Mesenchymal stem cell (in vitro differentiated cells and primary cell): ENCODE measurements around the gene TNFRSF1B.

Experiments
- DNase-seq: peaks from one replicate; pipeline ENCODE4 v3.0.0-alpha.2; 2013
- H2AFZ ChIP-seq: one replicate; pipeline ENCODE4 v1.6.1; 2013; ENCODE audit warnings: low read depth, mild to moderate bottlenecking, control low read depth, inconsistent platforms, low read length, moderate library complexity
- H2AK5ac ChIP-seq: 2 replicates; pipeline ENCODE4 v1.6.1; 2013; ENCODE audit warnings: low read length, moderate library complexity, mild to moderate bottlenecking, inconsistent platforms; ENCODE audit not compliant: severe bottlenecking
- H2BK120ac ChIP-seq: one replicate; pipeline ENCODE4 v1.6.1; 2013; ENCODE audit warnings: low read depth, mild to moderate bottlenecking, inconsistent platforms, low read length, moderate library complexity
- H2BK12ac ChIP-seq, 2 experiments: one replicate each; pipeline ENCODE4 v1.6.1; 2013; ENCODE audit warnings: inconsistent platforms in 2 of 2, low read length in 2 of 2, mild to moderate bottlenecking in 2 of 2, moderate library complexity in 2 of 2, control low read depth in 1 of 2
- H2BK15ac ChIP-seq: one replicate; pipeline ENCODE4 v1.6.1; 2013; ENCODE audit warnings: mild to moderate bottlenecking, low read depth, inconsistent platforms; ENCODE audit not compliant: poor library complexity, severe bottlenecking
- H2BK5ac ChIP-seq: 2 replicates; pipeline ENCODE4 v1.6.1; 2013; ENCODE audit warnings: low read depth, mild to moderate bottlenecking, low read length, control low read depth, inconsistent platforms; ENCODE audit not compliant: poor library complexity, severe bottlenecking
- H3K14ac ChIP-seq, 2 experiments: one replicate each; pipeline ENCODE4 v1.6.1; 2013; ENCODE audit warnings: inconsistent platforms in 2 of 2, low read length in 2 of 2, control low read depth in 1 of 2, mild to moderate bottlenecking in 1 of 2, moderate library complexity in 1 of 2
- H3K18ac ChIP-seq, 2 experiments: one replicate each; pipeline ENCODE4 v1.6.1; 2013; ENCODE audit warnings: inconsistent platforms in 2 of 2, low read length in 2 of 2, control low read depth in 1 of 2, low read depth in 1 of 2, mild to moderate bottlenecking in 1 of 2
- H3K23ac ChIP-seq, 2 experiments: one replicate each; pipeline ENCODE4 v1.6.1; 2013; ENCODE audit warnings: inconsistent platforms in 2 of 2, low read length in 2 of 2, mild to moderate bottlenecking in 2 of 2, moderate library complexity in 2 of 2, control low read depth in 1 of 2
- H3K27ac ChIP-seq: 2 replicates; pipeline ENCODE4 v1.5.1; 2013; ENCODE audit warnings: mild to moderate bottlenecking, moderate library complexity, low read length, control low read depth, inconsistent platforms; ENCODE audit not compliant: poor library complexity, severe bottlenecking
- H3K27me3 ChIP-seq, 2 experiments: 2 replicates each; pipeline versions ENCODE4 v1.6.1 to v1.7.0; 2013; ENCODE audit warnings: low read length in 2 of 2, mild to moderate bottlenecking in 2 of 2, moderate library complexity in 2 of 2, control low read depth in 1 of 2, inconsistent platforms in 1 of 2; ENCODE audit not compliant: control insufficient read depth in 1 of 2, insufficient read depth in 1 of 2
- H3K36me3 ChIP-seq, 2 experiments: 2 replicates each; pipeline versions ENCODE4 v1.6.1 to v1.7.0; 2013; ENCODE audit warnings: low read length in 2 of 2, control low read depth in 1 of 2, inconsistent platforms in 1 of 2, low read depth in 1 of 2, mild to moderate bottlenecking in 1 of 2; ENCODE audit not compliant: insufficient read depth in 2 of 2, control insufficient read depth in 1 of 2
- H3K4ac ChIP-seq, 2 experiments: one replicate each; pipeline ENCODE4 v1.6.1; 2013; ENCODE audit warnings: inconsistent platforms in 2 of 2, low read length in 2 of 2, mild to moderate bottlenecking in 2 of 2, moderate library complexity in 2 of 2, control low read depth in 1 of 2, low read depth in 1 of 2
- H3K4me1 ChIP-seq: 2 replicates; pipeline ENCODE4 v1.6.1; 2013; ENCODE audit warnings: low read depth, low read length, control low read depth; ENCODE audit not compliant: control insufficient read depth, insufficient read depth
- H3K4me2 ChIP-seq: 2 replicates; pipeline ENCODE4 v1.6.1; 2013; ENCODE audit warnings: low read length, mild to moderate bottlenecking, inconsistent platforms; ENCODE audit not compliant: poor library complexity, severe bottlenecking
- H3K4me3 ChIP-seq, 2 experiments: 2 replicates each; pipeline versions ENCODE4 v1.5.1 to v1.7.0; 2013; ENCODE audit warnings: low read length in 2 of 2, mild to moderate bottlenecking in 2 of 2, control low read depth in 1 of 2, low read depth in 1 of 2; ENCODE audit not compliant: insufficient read depth in 1 of 2
- H3K79me1 ChIP-seq: replicated peaks from 2 replicates; pipeline ENCODE4 v1.6.1; 2013; ENCODE audit warnings: mild to moderate bottlenecking, control low read depth, low read length, inconsistent platforms; ENCODE audit not compliant: poor library complexity, severe bottlenecking
- H3K9ac ChIP-seq: 2 replicates; pipeline ENCODE4 v1.7.0; 2013; ENCODE audit warnings: mild to moderate bottlenecking, low read length, moderate library complexity
- H3K9me3 ChIP-seq: 2 replicates; pipeline ENCODE4 v1.7.0; 2013; ENCODE audit warnings: mild to moderate bottlenecking, low read length; ENCODE audit not compliant: control insufficient read depth
- H4K8ac ChIP-seq: one replicate; pipeline ENCODE4 v1.6.1; 2013; ENCODE audit warnings: inconsistent platforms, mild to moderate bottlenecking, low read length, moderate library complexity
- H4K91ac ChIP-seq: one replicate; pipeline ENCODE4 v1.6.1; 2013; ENCODE audit warnings: mild to moderate bottlenecking, low read length, inconsistent platforms
- WGBS: methylation state at CpG from one replicate; pipeline ENCODE4 v1.1.7; 2013; ENCODE audit warnings: mixed read lengths; 5-methylcytosine and 5-hydroxymethylcytosine counted together

Gene TNFRSF1B

GRCh38 chr1:12180315-12180714 lies 13.5 kb downstream of the TNFRSF1B start:
- H3K4me1 ChIP-seq = peaks cover 34% of the 10 kb centered on the region
- H2BK15ac ChIP-seq = peak overlapping the region; percentile 55
- no peak overlapping the region for H2AFZ ChIP-seq
- WGBS = 83% methylated on average over 10 of the region's 10 CpGs
- no peak overlapping the region for H2AK5ac ChIP-seq
- H4K91ac ChIP-seq = peak overlapping the region; percentile 78
- no peak overlapping the region for H2BK5ac ChIP-seq
- peak overlapping the region; percentile 4 to 75 for H2BK12ac ChIP-seq
- H4K8ac ChIP-seq = peak overlapping the region; percentile 23
- H3K36me3 ChIP-seq = peaks cover 0 to 5% of the 10 kb centered on the region in 2 experiments
- H3K23ac ChIP-seq = no peak overlapping the region
- peak overlapping the region; percentile 76 to 88 for H3K18ac ChIP-seq
- H3K27me3 ChIP-seq = no peaks in the 10 kb centered on the region
- peak overlapping the region; percentile 43 for H2BK120ac ChIP-seq
- peak overlapping the region in 1 of 2 experiments; percentile 11 for H3K14ac ChIP-seq
- no peaks in the 10 kb centered on the region for H3K9me3 ChIP-seq
- H3K9ac ChIP-seq = no peak overlapping the region
- H3K4me3 ChIP-seq = no peak overlapping the region
- H3K4ac ChIP-seq = peak overlapping the region in 1 of 2 experiments; percentile 87
- peak; percentile 51 for DNase-seq
- no peak overlapping the region for H3K27ac ChIP-seq
- H3K79me1 ChIP-seq = no peaks in the 10 kb centered on the region
- no peak overlapping the region for H3K4me2 ChIP-seq

GRCh38 chr1:12180903-12181302 lies 14.1 kb downstream of the TNFRSF1B start:
- Histone ChIP-seq H3K79me1 (no peaks in the 10 kb centered on the region), H3K27ac (no peak overlapping the region), H3K4me3 (no peak overlapping the region), H4K8ac (peak overlapping the region; percentile 32), H3K9me3 (no peaks in the 10 kb centered on the region), H2BK12ac (peak overlapping the region; percentile 73 to 75), H2BK15ac (peak overlapping the region; percentile 70), H2BK120ac (no peak overlapping the region), H3K9ac (no peak overlapping the region), H3K23ac (no peak overlapping the region), H2AK5ac (no peak overlapping the region), H2AFZ (no peak overlapping the region), H3K18ac (peak overlapping the region in 1 of 2 experiments; percentile 86), H3K4me1 (peaks cover 36% of the 10 kb centered on the region), H3K4ac (peak overlapping the region in 1 of 2 experiments; percentile 87), H3K14ac (no peak overlapping the region), H2BK5ac (no peak overlapping the region), H4K91ac (peak overlapping the region; percentile 23), H3K36me3 (peaks cover 0 to 5% of the 10 kb centered on the region in 2 experiments), H3K27me3 (no peaks in the 10 kb centered on the region), H3K4me2 (no peak overlapping the region)
- WGBS = 94% methylated on average over 7 of the region's 7 CpGs
- DNase-seq = no peak

- Histone ChIP-seq H2BK12ac (peak overlapping the region; percentile 4 to 50), H3K23ac (no peak overlapping the region), H3K27me3 (no peaks in the 10 kb centered on the region), H3K9ac (no peak overlapping the region), H2AFZ (no peak overlapping the region), H3K79me1 (no peaks in the 10 kb centered on the region), H2BK120ac (peak overlapping the region; percentile 11), H3K14ac (no peak overlapping the region), H4K8ac (no peak overlapping the region), H2BK15ac (no peak overlapping the region), H2BK5ac (no peak overlapping the region), H3K36me3 (peaks cover 0 to 5% of the 10 kb centered on the region in 2 experiments), H3K4me1 (peaks cover 41% of the 10 kb centered on the region), H3K9me3 (no peaks in the 10 kb centered on the region), H3K18ac (peak overlapping the region in 1 of 2 experiments; percentile 37), H4K91ac (peak overlapping the region; percentile 2), H2AK5ac (no peak overlapping the region), H3K4me3 (no peak overlapping the region), H3K27ac (no peak overlapping the region), H3K4ac (peak overlapping the region in 1 of 2 experiments; percentile 22), H3K4me2 (no peak overlapping the region)
- WGBS = 82% methylated on average over 4 of the region's 7 CpGs
- no peak for DNase-seq
Measured at GRCh38 chr1:12181568-12181967, 14.8 kb downstream of the TNFRSF1B start.

- 74% methylated on average over 4 of the region's 4 CpGs for WGBS
- no peaks in the 10 kb centered on the region for H3K27me3 ChIP-seq
- DNase-seq = no peak
Measured at GRCh38 chr1:12182410-12182984, 15.7 kb downstream of the TNFRSF1B start.

More at GRCh38 chr1:12182410-12182984, 15.7 kb downstream of the TNFRSF1B start:
- Histone ChIP-seq H3K18ac (peak overlapping the region; percentile 16 to 90), H3K9me3 (no peaks in the 10 kb centered on the region), H3K27ac (no peak overlapping the region), H3K36me3 (peaks cover 0 to 5% of the 10 kb centered on the region in 2 experiments), H3K14ac (no peak overlapping the region), H3K4ac (peak overlapping the region; percentile 19 to 42), H3K4me3 (no peak overlapping the region), H2BK5ac (no peak overlapping the region), H2BK120ac (peak overlapping the region; percentile 45), H3K4me2 (no peak overlapping the region), H4K8ac (no peak overlapping the region), H2AK5ac (no peak overlapping the region), H3K79me1 (no peaks in the 10 kb centered on the region), H3K9ac (no peak overlapping the region), H3K23ac (no peak overlapping the region), H2BK15ac (peak overlapping the region; percentile 91), H4K91ac (peak overlapping the region; percentile 96), H2AFZ (no peak overlapping the region), H3K4me1 (peaks cover 40% of the 10 kb centered on the region), H2BK12ac (peak overlapping the region; percentile 69 to 86)
